K562 (cell line): Measurements from ENCODE around the gene CNPY2. TPM values are rescaled to one million over a fixed set of nuclear protein-coding genes. Genes with fewer than 3 reads are reported as not detected.

Source experiments
- BHLHE40 ChIP-seq: IDR thresholded peaks from 2 replicates; pipeline ENCODE4 v1.6.1; 2011; ENCODE audit warnings: low read length, improper control_type of control experiment
- CBFA2T2 ChIP-seq: fragments of 450-650 bp; conservative IDR thresholded peaks from 2 replicates; pipeline ENCODE4 v1.6.1; 2017; ENCODE audit warnings: mild to moderate bottlenecking
- FIP1L1 ChIP-seq: fragments of 200-400 bp; formaldehyde crosslinking; IDR thresholded peaks from 2 replicates; pipeline ENCODE4 v1.6.1; 2018; ENCODE audit warnings: mild to moderate bottlenecking, low read depth, low read length; ENCODE audit not compliant: poor library complexity, severe bottlenecking
- JUN ChIP-seq, 2 experiments: sonication (generic) in 1 of 2; formaldehyde crosslinking in 1 of 2; IDR thresholded peaks; 2 replicates each; pipeline versions ENCODE4 v1.6.1 to v1.8.0; 2012 to 2022; ENCODE audit warnings: borderline replicate concordance in 2 of 2, mild to moderate bottlenecking in 2 of 2, improper control_type of control experiment in 1 of 2, low read depth in 1 of 2, low read length in 1 of 2, missing genetic modification reagents in 1 of 2
- KDM2B ChIP-seq: fragments of 250-450 bp; sonication (Bioruptor Pico); IDR thresholded peaks from 2 replicates; pipeline ENCODE4 v1.8.0; 2021; ENCODE audit warnings: mild to moderate bottlenecking, moderate library complexity
- MITF ChIP-seq: IDR thresholded peaks from 2 replicates; pipeline ENCODE4 v1.6.1; 2014; ENCODE audit warnings: antibody characterized with exemption
- MYNN ChIP-seq, 2 experiments: sonication (generic); formaldehyde crosslinking in 1 of 2; IDR thresholded peaks; 2 replicates each; pipeline versions ENCODE4 v1.5.0 to v1.6.1; 2016 to 2020; ENCODE audit warnings: antibody characterized with exemption in 1 of 2, missing genetic modification reagents in 1 of 2
- ZNF274 ChIP-seq: IDR thresholded peaks from 2 replicates; pipeline ENCODE4 v1.6.1; 2011; ENCODE audit warnings: low read depth, mild to moderate bottlenecking, low read length, moderate library complexity, borderline replicate concordance
- ZNF445 ChIP-seq: fragments of 250-450 bp; sonication (Bioruptor Pico); IDR thresholded peaks from 2 replicates; pipeline ENCODE4 v1.4.0; 2020; ENCODE audit warnings: low read depth, mild to moderate bottlenecking, moderate library complexity
- polyA plus RNA-seq, 8 experiments: library from polyadenylated mRNA; depleted of rRNA in 4 of 8; stranded (reverse) in 5 of 8; unstranded in 3 of 8; fragments of >200 nt; fragmentation: Nextera tagmentation in 2 of 8; fragmentation: Illumina TruSeq in 1 of 8; extraction: Ambion mirVana in 2 of 8; extraction: Trizol in 1 of 8; gene quantifications; 2 replicates each; pipeline versions ENCODE4 v1.2.1 to v1.2.3, GENCODE V29; 2011 to 2014; ENCODE audit warnings: inconsistent platforms in 1 of 8, missing spikeins in 1 of 8
- total RNA-seq, 7 experiments: library from RNA; depleted of rRNA in 6 of 7; stranded (reverse); fragments of >200 nt in 6 of 7; fragmentation: Illumina TruSeq in 2 of 7; extraction: Trizol in 2 of 7; gene quantifications; 2 replicates each; pipeline versions ENCODE4 v1.2.1 to v1.2.3, GENCODE V29; 2011 to 2021; ENCODE audit warnings: low replicate concordance in 1 of 7
- TF ChIP-seq, protein P1 (sequence below): fragments of 200-400 bp; formaldehyde crosslinking; IDR thresholded peaks from 2 replicates; pipeline ENCODE4 v1.6.1; 2017; ENCODE audit warnings: mild to moderate bottlenecking, low read depth, low read length, moderate library complexity
- TF ChIP-seq, protein P2 (sequence below): fragments of 450-650 bp; IDR thresholded peaks from 2 replicates; pipeline ENCODE4 v1.6.1; 2016; ENCODE audit warnings: mild to moderate bottlenecking, moderate library complexity

Gene CNPY2
- total and polyA plus RNA-seq, 9 of the 15 experiments (the other 6 are each of a cell fraction or from before 2014, with no cell fraction given) = 33.8 to 190 (median 138) TPM

- TF ChIP-seq BHLHE40 (peak; percentile 65), FIP1L1 (peak; percentile 56), ZNF274 (no peak), JUN (IDR thresholded peaks at IDR 0.05; ENCODE audit: borderline replicate concordance, low read depth, low read length) (no peak), JUN (CRISPR knock-in tag; IDR thresholded peaks at IDR 0.05; ENCODE audit: borderline replicate concordance) (peak; percentile 89; the same call in 1 of the 2 replicates), ZNF445 (CRISPR knock-in tag) (no peak), KDM2B (CRISPR knock-in tag) (no peak), CBFA2T2 (no peak; the same call in 1 of the 2 replicates), MYNN (IDR thresholded peaks at IDR 0.05) (no peak), MYNN (CRISPR knock-in tag; IDR thresholded peaks at IDR 0.05) (no peak), MITF (no peak)
- TF ChIP-seq, protein P1, sequence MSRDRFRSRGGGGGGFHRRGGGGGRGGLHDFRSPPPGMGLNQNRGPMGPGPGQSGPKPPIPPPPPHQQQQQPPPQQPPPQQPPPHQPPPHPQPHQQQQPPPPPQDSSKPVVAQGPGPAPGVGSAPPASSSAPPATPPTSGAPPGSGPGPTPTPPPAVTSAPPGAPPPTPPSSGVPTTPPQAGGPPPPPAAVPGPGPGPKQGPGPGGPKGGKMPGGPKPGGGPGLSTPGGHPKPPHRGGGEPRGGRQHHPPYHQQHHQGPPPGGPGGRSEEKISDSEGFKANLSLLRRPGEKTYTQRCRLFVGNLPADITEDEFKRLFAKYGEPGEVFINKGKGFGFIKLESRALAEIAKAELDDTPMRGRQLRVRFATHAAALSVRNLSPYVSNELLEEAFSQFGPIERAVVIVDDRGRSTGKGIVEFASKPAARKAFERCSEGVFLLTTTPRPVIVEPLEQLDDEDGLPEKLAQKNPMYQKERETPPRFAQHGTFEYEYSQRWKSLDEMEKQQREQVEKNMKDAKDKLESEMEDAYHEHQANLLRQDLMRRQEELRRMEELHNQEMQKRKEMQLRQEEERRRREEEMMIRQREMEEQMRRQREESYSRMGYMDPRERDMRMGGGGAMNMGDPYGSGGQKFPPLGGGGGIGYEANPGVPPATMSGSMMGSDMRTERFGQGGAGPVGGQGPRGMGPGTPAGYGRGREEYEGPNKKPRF = no peak
- TF ChIP-seq, protein P2, sequence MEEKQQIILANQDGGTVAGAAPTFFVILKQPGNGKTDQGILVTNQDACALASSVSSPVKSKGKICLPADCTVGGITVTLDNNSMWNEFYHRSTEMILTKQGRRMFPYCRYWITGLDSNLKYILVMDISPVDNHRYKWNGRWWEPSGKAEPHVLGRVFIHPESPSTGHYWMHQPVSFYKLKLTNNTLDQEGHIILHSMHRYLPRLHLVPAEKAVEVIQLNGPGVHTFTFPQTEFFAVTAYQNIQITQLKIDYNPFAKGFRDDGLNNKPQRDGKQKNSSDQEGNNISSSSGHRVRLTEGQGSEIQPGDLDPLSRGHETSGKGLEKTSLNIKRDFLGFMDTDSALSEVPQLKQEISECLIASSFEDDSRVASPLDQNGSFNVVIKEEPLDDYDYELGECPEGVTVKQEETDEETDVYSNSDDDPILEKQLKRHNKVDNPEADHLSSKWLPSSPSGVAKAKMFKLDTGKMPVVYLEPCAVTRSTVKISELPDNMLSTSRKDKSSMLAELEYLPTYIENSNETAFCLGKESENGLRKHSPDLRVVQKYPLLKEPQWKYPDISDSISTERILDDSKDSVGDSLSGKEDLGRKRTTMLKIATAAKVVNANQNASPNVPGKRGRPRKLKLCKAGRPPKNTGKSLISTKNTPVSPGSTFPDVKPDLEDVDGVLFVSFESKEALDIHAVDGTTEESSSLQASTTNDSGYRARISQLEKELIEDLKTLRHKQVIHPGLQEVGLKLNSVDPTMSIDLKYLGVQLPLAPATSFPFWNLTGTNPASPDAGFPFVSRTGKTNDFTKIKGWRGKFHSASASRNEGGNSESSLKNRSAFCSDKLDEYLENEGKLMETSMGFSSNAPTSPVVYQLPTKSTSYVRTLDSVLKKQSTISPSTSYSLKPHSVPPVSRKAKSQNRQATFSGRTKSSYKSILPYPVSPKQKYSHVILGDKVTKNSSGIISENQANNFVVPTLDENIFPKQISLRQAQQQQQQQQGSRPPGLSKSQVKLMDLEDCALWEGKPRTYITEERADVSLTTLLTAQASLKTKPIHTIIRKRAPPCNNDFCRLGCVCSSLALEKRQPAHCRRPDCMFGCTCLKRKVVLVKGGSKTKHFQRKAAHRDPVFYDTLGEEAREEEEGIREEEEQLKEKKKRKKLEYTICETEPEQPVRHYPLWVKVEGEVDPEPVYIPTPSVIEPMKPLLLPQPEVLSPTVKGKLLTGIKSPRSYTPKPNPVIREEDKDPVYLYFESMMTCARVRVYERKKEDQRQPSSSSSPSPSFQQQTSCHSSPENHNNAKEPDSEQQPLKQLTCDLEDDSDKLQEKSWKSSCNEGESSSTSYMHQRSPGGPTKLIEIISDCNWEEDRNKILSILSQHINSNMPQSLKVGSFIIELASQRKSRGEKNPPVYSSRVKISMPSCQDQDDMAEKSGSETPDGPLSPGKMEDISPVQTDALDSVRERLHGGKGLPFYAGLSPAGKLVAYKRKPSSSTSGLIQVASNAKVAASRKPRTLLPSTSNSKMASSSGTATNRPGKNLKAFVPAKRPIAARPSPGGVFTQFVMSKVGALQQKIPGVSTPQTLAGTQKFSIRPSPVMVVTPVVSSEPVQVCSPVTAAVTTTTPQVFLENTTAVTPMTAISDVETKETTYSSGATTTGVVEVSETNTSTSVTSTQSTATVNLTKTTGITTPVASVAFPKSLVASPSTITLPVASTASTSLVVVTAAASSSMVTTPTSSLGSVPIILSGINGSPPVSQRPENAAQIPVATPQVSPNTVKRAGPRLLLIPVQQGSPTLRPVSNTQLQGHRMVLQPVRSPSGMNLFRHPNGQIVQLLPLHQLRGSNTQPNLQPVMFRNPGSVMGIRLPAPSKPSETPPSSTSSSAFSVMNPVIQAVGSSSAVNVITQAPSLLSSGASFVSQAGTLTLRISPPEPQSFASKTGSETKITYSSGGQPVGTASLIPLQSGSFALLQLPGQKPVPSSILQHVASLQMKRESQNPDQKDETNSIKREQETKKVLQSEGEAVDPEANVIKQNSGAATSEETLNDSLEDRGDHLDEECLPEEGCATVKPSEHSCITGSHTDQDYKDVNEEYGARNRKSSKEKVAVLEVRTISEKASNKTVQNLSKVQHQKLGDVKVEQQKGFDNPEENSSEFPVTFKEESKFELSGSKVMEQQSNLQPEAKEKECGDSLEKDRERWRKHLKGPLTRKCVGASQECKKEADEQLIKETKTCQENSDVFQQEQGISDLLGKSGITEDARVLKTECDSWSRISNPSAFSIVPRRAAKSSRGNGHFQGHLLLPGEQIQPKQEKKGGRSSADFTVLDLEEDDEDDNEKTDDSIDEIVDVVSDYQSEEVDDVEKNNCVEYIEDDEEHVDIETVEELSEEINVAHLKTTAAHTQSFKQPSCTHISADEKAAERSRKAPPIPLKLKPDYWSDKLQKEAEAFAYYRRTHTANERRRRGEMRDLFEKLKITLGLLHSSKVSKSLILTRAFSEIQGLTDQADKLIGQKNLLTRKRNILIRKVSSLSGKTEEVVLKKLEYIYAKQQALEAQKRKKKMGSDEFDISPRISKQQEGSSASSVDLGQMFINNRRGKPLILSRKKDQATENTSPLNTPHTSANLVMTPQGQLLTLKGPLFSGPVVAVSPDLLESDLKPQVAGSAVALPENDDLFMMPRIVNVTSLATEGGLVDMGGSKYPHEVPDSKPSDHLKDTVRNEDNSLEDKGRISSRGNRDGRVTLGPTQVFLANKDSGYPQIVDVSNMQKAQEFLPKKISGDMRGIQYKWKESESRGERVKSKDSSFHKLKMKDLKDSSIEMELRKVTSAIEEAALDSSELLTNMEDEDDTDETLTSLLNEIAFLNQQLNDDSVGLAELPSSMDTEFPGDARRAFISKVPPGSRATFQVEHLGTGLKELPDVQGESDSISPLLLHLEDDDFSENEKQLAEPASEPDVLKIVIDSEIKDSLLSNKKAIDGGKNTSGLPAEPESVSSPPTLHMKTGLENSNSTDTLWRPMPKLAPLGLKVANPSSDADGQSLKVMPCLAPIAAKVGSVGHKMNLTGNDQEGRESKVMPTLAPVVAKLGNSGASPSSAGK = peak; percentile 71
Observed at GRCh38 chr12:56299853-56300643, 15.7 kb downstream of the CNPY2 start, which contains the start of gene CS (continued).
